ENCODE measurements around the gene FLACC1. TPM values are rescaled to one million over a fixed set of nuclear protein-coding genes. Genes with fewer than 3 reads are reported as not detected.

FLACC1 gene
- polyA plus RNA-seq, 1 donor (not counting 4 experiments of a cell fraction or from before 2014, with no cell fraction given) = 0.43 TPM

- H3K4me3 ChIP-seq (ENCODE audit: control insufficient read depth in 2 of 3, extremely low read depth in 1 of 3, insufficient read depth in 2 of 3, low read depth in 1 of 3, low read length in 3 of 3) = no peak overlapping the region
- H3K4me1 ChIP-seq (ENCODE audit: control insufficient read depth, extremely low read depth, insufficient read depth, low read length) = peaks cover 9% of the 10 kb centered on the region
- H4K20me1 ChIP-seq (ENCODE audit: control insufficient read depth, extremely low read depth, insufficient read depth, low read length) = no peaks in the 10 kb centered on the region
- H3K79me2 ChIP-seq (ENCODE audit: control insufficient read depth, insufficient read depth, low read length) = no peaks in the 10 kb centered on the region
- dilution Hi-C loops (cut with MboI; ENCODE audit: extremely low pct_ligation_motif_present, low sequenced_read_pairs) = no loop called here
- H3K4me2 ChIP-seq (ENCODE audit: control insufficient read depth, extremely low read depth, insufficient read depth, low read depth, low read length) = no peak overlapping the region
- H3K27me3 ChIP-seq (ENCODE audit: control insufficient read depth, extremely low read depth, insufficient read depth, low read length) = no peaks in the 10 kb centered on the region
- H3K9me3 ChIP-seq (ENCODE audit: control insufficient read depth, low read depth, low read length) = no peaks in the 10 kb centered on the region
- no peak overlapping the region for H2AFZ ChIP-seq (ENCODE audit: control insufficient read depth, low read length)
- H3K9ac ChIP-seq (ENCODE audit: control insufficient read depth, extremely low read depth, insufficient read depth, low read length) = no peak overlapping the region
- TF ChIP-seq EZH2 (IDR thresholded peaks at IDR 0.05; ENCODE audit: low read length) = no peak
- no peaks in the 10 kb centered on the region for H3K9me1 ChIP-seq (ENCODE audit: control insufficient read depth, extremely low read depth, insufficient read depth, low read length)
- DNase-seq (ENCODE audit: low read depth, low spot score) (no peak), FAIRE-seq (no peak)
- peaks cover 2 to 6% of the 10 kb centered on the region in 2 experiments for H3K36me3 ChIP-seq (ENCODE audit: control insufficient read depth in 2 of 2, extremely low read depth in 1 of 2, insufficient read depth in 2 of 2, low read length in 2 of 2)
- H3K27ac ChIP-seq (ENCODE audit: control insufficient read depth, insufficient read depth, low read length) = no peak overlapping the region
Observed at GRCh38 chr2:201378496-201379397, 21.6 kb upstream of the FLACC1 start.

- H3K9me3 ChIP-seq (ENCODE audit: control insufficient read depth, low read depth, low read length) = no peaks in the 10 kb centered on the region
- no peaks in the 10 kb centered on the region for H3K79me2 ChIP-seq (ENCODE audit: control insufficient read depth, insufficient read depth, low read length)
- no peak overlapping the region for H3K4me3 ChIP-seq (ENCODE audit: control insufficient read depth in 2 of 3, extremely low read depth in 1 of 3, insufficient read depth in 2 of 3, low read depth in 1 of 3, low read length in 3 of 3)
- H4K20me1 ChIP-seq (ENCODE audit: control insufficient read depth, extremely low read depth, insufficient read depth, low read length) = no peaks in the 10 kb centered on the region
- H2AFZ ChIP-seq (ENCODE audit: control insufficient read depth, low read length) = no peak overlapping the region
- no peaks in the 10 kb centered on the region for H3K27me3 ChIP-seq (ENCODE audit: control insufficient read depth, extremely low read depth, insufficient read depth, low read length)
- H3K4me1 ChIP-seq (ENCODE audit: control insufficient read depth, extremely low read depth, insufficient read depth, low read length) = no peaks in the 10 kb centered on the region
- no peak overlapping the region for H3K27ac ChIP-seq (ENCODE audit: control insufficient read depth, insufficient read depth, low read length)
- dilution Hi-C loops (cut with MboI; ENCODE audit: extremely low pct_ligation_motif_present, low sequenced_read_pairs) = no loop called here
- no peak overlapping the region for H3K9ac ChIP-seq (ENCODE audit: control insufficient read depth, extremely low read depth, insufficient read depth, low read length)
- TF ChIP-seq EZH2 (IDR thresholded peaks at IDR 0.05; ENCODE audit: low read length) (no peak), CTCF (optimal IDR thresholded peaks at IDR 0.05 in 1 of 3, IDR thresholded peaks at IDR 0.05 in 1 of 3, conservative IDR thresholded peaks at IDR 0.05 in 1 of 3; ENCODE audit: extremely low read depth in 1 of 3, insufficient read depth in 2 of 3, low read length in 3 of 3) (no peak)
- H3K9me1 ChIP-seq (ENCODE audit: control insufficient read depth, extremely low read depth, insufficient read depth, low read length) = no peaks in the 10 kb centered on the region
- no peak for FAIRE-seq
- no peak for DNase-seq (ENCODE audit: low read depth, low spot score)
- peaks cover 2 to 6% of the 10 kb centered on the region in 2 experiments for H3K36me3 ChIP-seq (ENCODE audit: control insufficient read depth in 2 of 2, extremely low read depth in 1 of 2, insufficient read depth in 2 of 2, low read length in 2 of 2)
- no peak overlapping the region for H3K4me2 ChIP-seq (ENCODE audit: control insufficient read depth, extremely low read depth, insufficient read depth, low read depth, low read length)
Observed at GRCh38 chr2:201377218-201377617, 20.1 kb upstream of the FLACC1 start.

Measured in keratinocyte (primary cell).